Colonic mucosa (tissue), 4 donors: Measurements from ENCODE around the gene STAT2. TPM values are rescaled to one million over a fixed set of nuclear protein-coding genes. Genes with fewer than 3 reads are reported as not detected.

Source experiments
- DNase-seq: peaks from one replicate; pipeline ENCODE4 v3.0.0-alpha.2; 2020
- H3K27ac ChIP-seq: fragments of 200-600 bp; one replicate; pipeline ENCODE4 v1.8.0; 2021
- H3K27me3 ChIP-seq: fragments of 200-600 bp; one replicate; pipeline ENCODE4 v1.8.0; 2021
- H3K36me3 ChIP-seq: fragments of 200-600 bp; one replicate; pipeline ENCODE4 v1.8.0; 2021
- H3K4me1 ChIP-seq: fragments of 200-600 bp; one replicate; pipeline ENCODE4 v1.8.0; 2021; ENCODE audit warnings: mild to moderate bottlenecking
- H3K4me3 ChIP-seq: fragments of 200-600 bp; one replicate; pipeline ENCODE4 v1.8.0; 2021
- H3K9ac ChIP-seq, 2 donors: one replicate each; pipeline ENCODE4 v1.7.0; 2013; ENCODE audit warnings: control low read depth in 2 of 2, low read depth in 2 of 2, low read length in 2 of 2
- H3K9me3 ChIP-seq: fragments of 200-600 bp; one replicate; pipeline ENCODE4 v1.8.0; 2021
- intact Hi-C: fragments of 100-400 bp; cut with DNase I; formaldehyde crosslinking; loops from one replicate; pipeline ENCODE4 v1.14.1; 2022
- total RNA-seq, 2 donors: library from RNA; stranded (reverse); fragmentation: NEBNext Ultra II Directional in 1 of 2; extraction: Animal tissue kit (Norgen Biotek cat#: 25700) in 1 of 2; gene quantifications; one replicate each; pipeline ENCODE4 v1.2.1, GENCODE V29; 2021
- TF ChIP-seq, protein P1 (sequence below): fragments of 200-600 bp; IDR thresholded peaks from one replicate; pipeline ENCODE4 v1.8.0; 2022; ENCODE audit warnings: antibody characterized with exemption, mild to moderate bottlenecking
- donor health status: healthy.
- donor health status: DM: no; HTN: no; CAD: no.
- donor health status: DM: no; HTN: no; CAD: no.

Gene STAT2
- total RNA-seq, 2 donors from 2014 or later, result 62.6 to 63.2 TPM

DNA sequence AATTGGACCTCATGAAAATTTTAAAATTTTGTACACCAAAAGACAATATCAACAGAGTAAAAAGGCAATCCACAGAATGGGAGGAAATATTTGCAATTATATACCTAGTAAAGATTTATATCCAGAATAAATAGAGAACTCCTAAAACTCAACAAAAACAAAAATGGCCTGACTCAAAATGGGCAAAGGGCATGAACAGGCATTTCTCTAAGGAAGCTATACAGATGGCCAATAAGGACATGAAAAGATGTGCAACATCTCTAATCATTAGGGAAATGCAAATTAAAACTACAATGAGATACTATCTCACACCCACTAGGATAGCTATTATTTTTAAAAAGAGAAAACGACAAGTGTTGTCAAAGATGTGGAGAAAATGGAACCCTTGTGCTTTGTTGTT, 13.6 kb upstream of the STAT2 start:
- H3K4me1 ChIP-seq, result no peaks in the 10 kb centered on the region
- H3K9me3 ChIP-seq, result no peaks in the 10 kb centered on the region
- no peaks in the 10 kb centered on the region for H3K36me3 ChIP-seq
- intact Hi-C loops, result no loop called here
- H3K4me3 ChIP-seq, result no peak overlapping the region
- no peak for DNase-seq
- no peaks in the 10 kb centered on the region for H3K27me3 ChIP-seq
- no peak overlapping the region for H3K9ac ChIP-seq
- TF ChIP-seq, protein P1, sequence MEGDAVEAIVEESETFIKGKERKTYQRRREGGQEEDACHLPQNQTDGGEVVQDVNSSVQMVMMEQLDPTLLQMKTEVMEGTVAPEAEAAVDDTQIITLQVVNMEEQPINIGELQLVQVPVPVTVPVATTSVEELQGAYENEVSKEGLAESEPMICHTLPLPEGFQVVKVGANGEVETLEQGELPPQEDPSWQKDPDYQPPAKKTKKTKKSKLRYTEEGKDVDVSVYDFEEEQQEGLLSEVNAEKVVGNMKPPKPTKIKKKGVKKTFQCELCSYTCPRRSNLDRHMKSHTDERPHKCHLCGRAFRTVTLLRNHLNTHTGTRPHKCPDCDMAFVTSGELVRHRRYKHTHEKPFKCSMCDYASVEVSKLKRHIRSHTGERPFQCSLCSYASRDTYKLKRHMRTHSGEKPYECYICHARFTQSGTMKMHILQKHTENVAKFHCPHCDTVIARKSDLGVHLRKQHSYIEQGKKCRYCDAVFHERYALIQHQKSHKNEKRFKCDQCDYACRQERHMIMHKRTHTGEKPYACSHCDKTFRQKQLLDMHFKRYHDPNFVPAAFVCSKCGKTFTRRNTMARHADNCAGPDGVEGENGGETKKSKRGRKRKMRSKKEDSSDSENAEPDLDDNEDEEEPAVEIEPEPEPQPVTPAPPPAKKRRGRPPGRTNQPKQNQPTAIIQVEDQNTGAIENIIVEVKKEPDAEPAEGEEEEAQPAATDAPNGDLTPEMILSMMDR, result no peak
- H3K27ac ChIP-seq, result no peak overlapping the region

DNA sequence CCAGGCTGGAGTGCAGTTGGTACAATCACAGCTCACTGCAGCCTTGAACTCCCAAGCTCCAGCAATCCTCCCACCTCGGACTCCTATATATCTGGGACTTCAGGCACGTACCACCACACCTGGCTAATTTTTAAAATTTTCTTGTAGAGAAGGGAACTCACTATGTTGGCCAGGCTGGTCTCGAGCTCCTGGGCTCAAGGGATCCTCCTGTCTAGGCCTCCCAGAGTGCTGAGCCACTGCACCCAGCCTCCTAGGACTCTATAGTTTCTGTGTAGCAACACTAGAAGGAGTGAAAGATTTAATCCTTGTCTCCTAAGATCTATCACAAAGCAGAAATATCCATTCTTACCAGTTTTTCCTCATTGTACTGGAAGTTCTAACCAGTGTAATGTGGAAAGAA, 7.0 kb upstream of the STAT2 start:
- intact Hi-C loops, result no loop called here
- Histone ChIP-seq H3K4me1 (no peaks in the 10 kb centered on the region), H3K27ac (no peak overlapping the region), H3K4me3 (no peak overlapping the region), H3K9ac (no peak overlapping the region), H3K27me3 (no peaks in the 10 kb centered on the region), H3K36me3 (no peaks in the 10 kb centered on the region), H3K9me3 (no peaks in the 10 kb centered on the region)
- DNase-seq, result no peak
- TF ChIP-seq, protein P1, result no peak

DNA sequence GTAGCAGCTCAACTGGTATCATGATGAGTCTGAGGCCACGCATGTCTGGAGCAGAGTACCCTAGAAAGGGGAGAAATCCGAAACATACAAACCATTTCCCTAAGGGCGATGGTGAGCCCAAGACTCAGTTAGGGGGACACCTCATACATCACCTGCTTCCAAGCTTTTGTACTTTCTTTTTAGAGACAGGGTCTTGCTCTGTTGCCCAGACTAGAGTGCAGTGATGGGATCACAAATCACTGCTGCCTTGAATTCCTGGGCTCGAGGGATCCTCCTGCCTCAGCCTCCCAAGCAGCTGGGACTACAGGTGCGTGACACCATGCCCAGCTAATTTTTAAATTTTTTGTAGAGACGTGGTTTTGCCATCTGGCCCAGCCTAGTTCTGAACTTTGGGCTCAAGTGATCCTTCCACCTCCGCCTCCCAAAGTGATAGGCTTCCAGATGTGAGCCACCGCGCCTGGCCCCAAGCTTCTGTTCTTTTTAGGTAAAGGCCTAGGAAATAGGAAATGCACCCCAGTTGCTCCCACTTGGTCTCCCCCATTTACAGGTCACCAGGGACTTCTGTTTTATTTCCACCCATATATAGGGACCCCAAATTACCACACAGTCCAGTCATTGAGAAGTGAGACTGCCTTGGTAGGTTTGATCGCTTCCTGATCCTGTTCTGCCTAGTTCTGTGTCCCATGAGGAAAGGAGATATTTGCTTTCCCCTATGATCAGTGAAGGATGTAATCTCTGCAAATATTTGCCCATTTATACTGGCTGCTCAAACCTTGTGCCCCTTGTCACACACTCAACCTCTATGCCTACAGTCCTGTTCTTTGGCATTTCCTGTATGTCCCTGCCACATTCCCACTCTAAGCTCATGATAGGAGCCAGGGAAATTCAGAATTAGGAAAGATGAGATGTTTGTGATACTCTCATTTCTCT, 2.5 kb upstream of the STAT2 start, which contains the start of gene APOF:
APOF (minus strand) TSS at position 728 of the 930 bp plus-strand sequence; CDS start at position 616, 112 bp downstream.
- intact Hi-C loops, result loop anchor here (5.0 kb wide), 1 partner anchor 85 kb away; the partner anchor contains the start of gene TIMELESS
- TF ChIP-seq, protein P1, result no peak
- Histone ChIP-seq H3K9ac (no peak within 1 kb of the TSS), H3K9me3 (no peaks in the 10 kb centered on the region), H3K4me3 (no peak within 1 kb of the TSS), H3K4me1 (peaks cover 5% of the 10 kb centered on the region), H3K27me3 (no peaks in the 10 kb centered on the region), H3K27ac (no peak within 1 kb of the TSS), H3K36me3 (no peaks in the 10 kb centered on the region)
- DNase-seq, result no peak

DNA sequence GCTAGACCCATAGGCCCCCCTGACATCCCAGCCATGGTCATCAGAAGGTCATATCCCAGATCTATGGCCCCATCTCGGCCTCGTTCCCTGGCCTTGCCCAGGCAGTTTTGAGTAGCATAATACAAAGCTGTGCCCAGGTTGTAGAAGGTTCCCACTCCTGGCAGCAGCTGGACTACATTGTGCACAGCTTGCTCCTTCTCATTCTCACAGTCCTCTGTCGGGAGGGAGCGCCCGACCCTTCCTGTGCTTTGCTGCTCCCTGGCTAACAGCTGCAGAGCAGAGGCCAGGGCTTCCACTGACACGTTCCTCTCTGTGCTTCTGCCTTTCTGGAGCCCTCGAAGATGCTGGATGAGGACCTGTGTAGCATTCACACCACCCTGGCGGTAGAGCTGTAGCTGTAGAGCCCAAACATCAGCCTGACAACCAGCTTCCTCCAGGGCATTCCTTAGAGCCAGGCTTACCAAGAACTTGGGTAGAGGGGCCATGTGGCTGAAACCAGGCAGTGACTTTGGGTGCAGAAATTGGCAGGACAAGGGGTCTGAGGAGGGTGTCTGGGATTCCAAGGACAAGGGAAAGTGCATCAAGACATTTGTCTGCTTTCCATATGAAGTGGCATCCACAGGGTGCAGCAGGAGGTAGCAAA, 1.7 kb upstream of the STAT2 start:
- no peak overlapping the region for H3K27ac ChIP-seq
- H3K4me1 ChIP-seq, result peaks cover 5% of the 10 kb centered on the region
- DNase-seq, result no peak
- no peak overlapping the region for H3K4me3 ChIP-seq
- intact Hi-C loops, result loop anchor here (5.0 kb wide), 1 partner anchor 86 kb away; the partner anchor contains the start of gene TIMELESS
- H3K36me3 ChIP-seq, result no peaks in the 10 kb centered on the region
- no peaks in the 10 kb centered on the region for H3K9me3 ChIP-seq
- H3K9ac ChIP-seq, result no peak overlapping the region
- TF ChIP-seq, protein P1, result no peak
- H3K27me3 ChIP-seq, result no peaks in the 10 kb centered on the region

DNA sequence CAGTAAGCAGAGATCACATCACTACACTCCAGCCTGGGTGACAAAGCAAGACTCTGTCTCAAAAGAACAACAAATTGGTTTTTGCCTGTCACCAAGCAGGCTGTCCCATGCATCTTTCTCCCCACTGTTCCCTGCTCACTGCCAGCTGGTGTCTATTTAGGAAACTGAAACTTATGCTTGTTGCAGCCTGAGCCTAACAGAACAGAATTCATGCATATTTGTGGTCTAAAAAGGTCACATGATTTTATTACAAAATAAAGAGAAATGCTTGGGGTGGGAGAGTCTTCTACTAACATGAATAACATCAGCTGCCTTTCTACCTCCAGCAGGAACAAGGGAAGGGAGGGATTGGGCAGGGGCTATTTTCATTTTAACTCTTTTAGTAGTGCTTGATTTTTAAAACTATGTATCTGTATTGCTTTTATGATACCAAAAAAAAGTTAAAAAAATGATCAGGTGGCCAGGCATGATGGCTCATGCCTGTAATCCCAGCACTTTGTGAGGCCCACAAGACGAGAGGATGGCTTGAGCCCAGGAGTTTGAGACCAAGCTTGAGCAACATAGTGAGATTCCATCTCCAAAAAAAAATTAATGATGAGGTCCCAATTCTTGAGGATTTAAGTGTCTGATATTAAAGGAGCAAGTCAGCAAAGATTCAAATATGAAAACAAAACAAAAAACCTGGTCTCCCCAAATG, 923 bp downstream of the STAT2 start:
- TF ChIP-seq, protein P1, result no peak
- Histone ChIP-seq H3K9ac (peak overlapping the region; percentile 30 to 82), H3K27me3 (no peaks in the 10 kb centered on the region), H3K9me3 (no peaks in the 10 kb centered on the region), H3K4me3 (peak overlapping the region; percentile 54), H3K4me1 (peaks cover 5% of the 10 kb centered on the region), H3K27ac (peak overlapping the region; percentile 61), H3K36me3 (peaks cover 19% of the 10 kb centered on the region)
- intact Hi-C loops, result no loop called here
- DNase-seq, result no peak
